Ishikawa (cell line): Measurements from ENCODE around the gene SCN4A.

Source experiments
- CEBPB ChIP-seq: IDR thresholded peaks from 2 replicates; pipeline ENCODE4 v1.6.1; 2012
- CREB1 ChIP-seq: IDR thresholded peaks from 2 replicates; pipeline ENCODE4 v1.6.1; 2012; ENCODE audit warnings: low read depth
- EGR1 ChIP-seq: IDR thresholded peaks from 2 replicates; pipeline ENCODE4 v1.6.1; 2012
- EP300 ChIP-seq: IDR thresholded peaks from 2 replicates; pipeline ENCODE4 v1.6.1; 2012; ENCODE audit warnings: borderline replicate concordance
- FOXM1 ChIP-seq: IDR thresholded peaks from 2 replicates; pipeline ENCODE4 v1.6.1; 2012; ENCODE audit warnings: low read depth, borderline replicate concordance
- NFIC ChIP-seq: IDR thresholded peaks from 2 replicates; pipeline ENCODE4 v1.6.1; 2012
- RAD21 ChIP-seq: IDR thresholded peaks from 2 replicates; pipeline ENCODE4 v1.6.1; 2012; ENCODE audit warnings: low read depth
- TAF1 ChIP-seq: IDR thresholded peaks from 2 replicates; pipeline ENCODE4 v1.6.1; 2012; ENCODE audit warnings: low read depth, mild to moderate bottlenecking
- TCF12 ChIP-seq: IDR thresholded peaks from 2 replicates; pipeline ENCODE4 v1.6.1; 2012; ENCODE audit warnings: low read depth
- TEAD4 ChIP-seq: IDR thresholded peaks from 2 replicates; pipeline ENCODE4 v1.6.1; 2012
- YY1 ChIP-seq: IDR thresholded peaks from 2 replicates; pipeline ENCODE4 v1.6.1; 2012; ENCODE audit warnings: low read depth
- ZBTB7A ChIP-seq: IDR thresholded peaks from 2 replicates; pipeline ENCODE4 v1.6.1; 2012; ENCODE audit warnings: low read depth
- TF ChIP-seq, protein P1 (sequence below): IDR thresholded peaks from 2 replicates; pipeline ENCODE4 v1.6.1; 2012
- TF ChIP-seq, protein P2 (sequence below): IDR thresholded peaks from 2 replicates; pipeline ENCODE4 v1.6.1; 2012; ENCODE audit warnings: low read depth, mild to moderate bottlenecking
- TF ChIP-seq, protein P3 (sequence below): IDR thresholded peaks from 2 replicates; pipeline ENCODE4 v1.6.1; 2012

Gene SCN4A

DNA sequence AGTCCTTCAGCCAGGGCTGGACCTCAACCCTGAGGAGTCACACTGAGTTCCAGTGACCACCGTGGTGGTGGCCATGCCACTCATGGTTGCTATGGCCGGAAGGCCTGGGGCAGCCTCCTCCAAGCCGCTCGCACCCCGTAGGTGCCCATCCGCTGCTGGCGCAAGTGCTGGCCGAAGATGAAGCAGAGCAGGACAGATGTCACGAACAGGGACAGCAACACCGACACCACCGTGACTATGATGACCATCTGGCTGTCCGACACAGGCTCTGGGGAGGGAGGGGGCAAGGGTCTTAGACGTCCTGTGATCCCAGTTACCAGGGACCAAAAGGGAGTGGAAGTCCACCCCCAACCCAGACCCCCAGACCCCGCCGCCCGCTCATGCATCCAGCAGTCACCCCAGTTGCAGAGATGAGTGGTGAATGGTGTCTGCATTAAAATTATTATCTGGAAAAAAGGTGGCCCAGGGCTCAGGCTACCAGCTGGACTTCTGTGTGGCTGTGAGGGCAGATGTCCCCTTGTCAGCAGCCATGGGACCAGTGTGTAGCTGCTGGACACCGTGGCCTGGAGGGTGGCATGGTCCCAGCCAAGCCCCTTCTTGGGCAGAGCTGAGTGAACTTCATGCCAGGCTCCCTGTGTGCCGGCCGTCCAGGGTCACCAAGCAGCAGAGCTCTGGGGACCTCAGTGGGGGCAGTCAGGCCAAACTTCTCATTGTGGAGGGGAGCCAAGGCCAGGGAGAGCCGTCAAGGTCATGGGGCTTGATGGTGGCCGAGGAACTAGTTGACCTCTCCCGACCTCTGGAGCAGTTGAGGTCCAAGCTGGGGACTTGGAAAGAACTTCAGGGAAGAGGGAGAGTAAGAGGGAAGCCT is 30.2 kb upstream of the SCN4A start:
- TF ChIP-seq FOXM1 (no peak), ZBTB7A (no peak), TEAD4 (no peak)

DNA sequence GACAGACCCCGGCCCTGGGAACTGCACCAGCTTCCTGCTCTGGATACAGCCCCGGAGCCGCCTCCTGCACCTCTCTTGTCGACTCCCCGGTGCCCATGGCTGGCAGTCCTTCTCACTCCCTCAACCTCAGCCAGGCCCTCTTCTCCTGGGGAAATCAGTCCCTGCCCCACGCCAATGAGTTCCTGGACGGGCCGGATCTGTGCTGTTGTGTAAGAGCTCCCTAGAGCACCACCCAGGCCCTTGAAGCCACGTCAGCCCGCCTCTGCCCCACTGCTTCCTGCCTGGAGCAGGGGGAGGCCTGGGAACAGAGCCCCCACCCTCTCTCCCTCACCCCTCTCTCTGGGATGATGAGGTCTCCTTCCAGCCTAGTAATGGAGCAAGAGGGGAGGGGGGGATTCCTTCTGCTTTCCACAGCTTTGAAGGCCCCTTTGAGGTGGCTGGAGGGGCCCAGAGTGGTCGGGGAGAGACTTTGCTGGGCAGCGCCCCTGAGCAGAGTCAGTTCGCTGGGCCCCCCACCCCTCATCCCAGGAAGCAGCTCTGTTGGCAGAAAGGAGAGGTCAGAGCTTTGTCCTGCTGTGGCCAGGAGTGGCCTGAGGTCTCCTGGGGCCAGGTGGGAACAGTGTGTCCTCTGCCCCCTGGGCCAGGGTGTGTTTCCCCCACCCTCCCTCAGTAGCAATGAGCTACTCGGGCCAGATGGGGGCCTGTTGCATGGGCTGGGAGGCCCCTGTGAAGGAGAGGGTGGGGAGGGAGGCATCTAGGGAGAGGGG is 29.2 kb upstream of the SCN4A start:
- TF ChIP-seq CREB1 (no peak), FOXM1 (no peak), RAD21 (no peak), TEAD4 (no peak), NFIC (no peak), TCF12 (no peak), YY1 (no peak), TAF1 (no peak), EGR1 (no peak), ZBTB7A (no peak), CEBPB (no peak), EP300 (no peak)
- TF ChIP-seq, protein P1, sequence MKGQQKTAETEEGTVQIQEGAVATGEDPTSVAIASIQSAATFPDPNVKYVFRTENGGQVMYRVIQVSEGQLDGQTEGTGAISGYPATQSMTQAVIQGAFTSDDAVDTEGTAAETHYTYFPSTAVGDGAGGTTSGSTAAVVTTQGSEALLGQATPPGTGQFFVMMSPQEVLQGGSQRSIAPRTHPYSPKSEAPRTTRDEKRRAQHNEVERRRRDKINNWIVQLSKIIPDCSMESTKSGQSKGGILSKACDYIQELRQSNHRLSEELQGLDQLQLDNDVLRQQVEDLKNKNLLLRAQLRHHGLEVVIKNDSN: no peak
- TF ChIP-seq, protein P2, sequence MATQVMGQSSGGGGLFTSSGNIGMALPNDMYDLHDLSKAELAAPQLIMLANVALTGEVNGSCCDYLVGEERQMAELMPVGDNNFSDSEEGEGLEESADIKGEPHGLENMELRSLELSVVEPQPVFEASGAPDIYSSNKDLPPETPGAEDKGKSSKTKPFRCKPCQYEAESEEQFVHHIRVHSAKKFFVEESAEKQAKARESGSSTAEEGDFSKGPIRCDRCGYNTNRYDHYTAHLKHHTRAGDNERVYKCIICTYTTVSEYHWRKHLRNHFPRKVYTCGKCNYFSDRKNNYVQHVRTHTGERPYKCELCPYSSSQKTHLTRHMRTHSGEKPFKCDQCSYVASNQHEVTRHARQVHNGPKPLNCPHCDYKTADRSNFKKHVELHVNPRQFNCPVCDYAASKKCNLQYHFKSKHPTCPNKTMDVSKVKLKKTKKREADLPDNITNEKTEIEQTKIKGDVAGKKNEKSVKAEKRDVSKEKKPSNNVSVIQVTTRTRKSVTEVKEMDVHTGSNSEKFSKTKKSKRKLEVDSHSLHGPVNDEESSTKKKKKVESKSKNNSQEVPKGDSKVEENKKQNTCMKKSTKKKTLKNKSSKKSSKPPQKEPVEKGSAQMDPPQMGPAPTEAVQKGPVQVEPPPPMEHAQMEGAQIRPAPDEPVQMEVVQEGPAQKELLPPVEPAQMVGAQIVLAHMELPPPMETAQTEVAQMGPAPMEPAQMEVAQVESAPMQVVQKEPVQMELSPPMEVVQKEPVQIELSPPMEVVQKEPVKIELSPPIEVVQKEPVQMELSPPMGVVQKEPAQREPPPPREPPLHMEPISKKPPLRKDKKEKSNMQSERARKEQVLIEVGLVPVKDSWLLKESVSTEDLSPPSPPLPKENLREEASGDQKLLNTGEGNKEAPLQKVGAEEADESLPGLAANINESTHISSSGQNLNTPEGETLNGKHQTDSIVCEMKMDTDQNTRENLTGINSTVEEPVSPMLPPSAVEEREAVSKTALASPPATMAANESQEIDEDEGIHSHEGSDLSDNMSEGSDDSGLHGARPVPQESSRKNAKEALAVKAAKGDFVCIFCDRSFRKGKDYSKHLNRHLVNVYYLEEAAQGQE: no peak
- TF ChIP-seq, protein P3, sequence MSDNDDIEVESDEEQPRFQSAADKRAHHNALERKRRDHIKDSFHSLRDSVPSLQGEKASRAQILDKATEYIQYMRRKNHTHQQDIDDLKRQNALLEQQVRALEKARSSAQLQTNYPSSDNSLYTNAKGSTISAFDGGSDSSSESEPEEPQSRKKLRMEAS: no peak

DNA sequence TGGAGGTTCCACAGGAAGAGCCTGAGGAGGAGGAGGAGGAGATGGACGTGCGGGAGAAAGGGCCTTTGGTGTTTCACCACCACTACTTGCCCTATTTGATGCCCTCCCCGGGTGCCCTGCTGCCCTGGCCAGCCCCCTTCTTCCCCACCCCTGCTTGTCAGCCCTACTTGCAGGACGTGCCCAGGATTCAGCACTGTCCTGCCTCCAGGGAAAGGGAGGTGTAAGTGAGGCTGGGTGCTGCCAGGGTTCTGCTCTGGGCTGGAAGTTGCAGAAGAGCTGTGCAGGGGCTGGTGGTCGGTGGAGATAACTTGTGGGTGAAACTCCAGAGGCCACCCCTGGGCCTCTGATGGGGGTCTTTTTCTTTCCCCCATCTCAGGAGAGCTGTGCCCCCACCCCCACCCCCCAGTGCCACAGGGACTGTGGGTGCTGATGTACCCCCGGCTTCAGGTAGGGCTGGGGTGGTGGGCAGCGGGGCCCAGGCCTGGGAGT is 28.4 kb upstream of the SCN4A start:
- no peak for TF ChIP-seq ZBTB7A
- TF ChIP-seq TCF12: no peak
- TF ChIP-seq, protein P1: no peak
- no peak for TF ChIP-seq CEBPB
- no peak for TF ChIP-seq EP300
- TF ChIP-seq TAF1: no peak
- TF ChIP-seq TEAD4: no peak
- TF ChIP-seq NFIC: no peak
- TF ChIP-seq FOXM1: no peak

DNA sequence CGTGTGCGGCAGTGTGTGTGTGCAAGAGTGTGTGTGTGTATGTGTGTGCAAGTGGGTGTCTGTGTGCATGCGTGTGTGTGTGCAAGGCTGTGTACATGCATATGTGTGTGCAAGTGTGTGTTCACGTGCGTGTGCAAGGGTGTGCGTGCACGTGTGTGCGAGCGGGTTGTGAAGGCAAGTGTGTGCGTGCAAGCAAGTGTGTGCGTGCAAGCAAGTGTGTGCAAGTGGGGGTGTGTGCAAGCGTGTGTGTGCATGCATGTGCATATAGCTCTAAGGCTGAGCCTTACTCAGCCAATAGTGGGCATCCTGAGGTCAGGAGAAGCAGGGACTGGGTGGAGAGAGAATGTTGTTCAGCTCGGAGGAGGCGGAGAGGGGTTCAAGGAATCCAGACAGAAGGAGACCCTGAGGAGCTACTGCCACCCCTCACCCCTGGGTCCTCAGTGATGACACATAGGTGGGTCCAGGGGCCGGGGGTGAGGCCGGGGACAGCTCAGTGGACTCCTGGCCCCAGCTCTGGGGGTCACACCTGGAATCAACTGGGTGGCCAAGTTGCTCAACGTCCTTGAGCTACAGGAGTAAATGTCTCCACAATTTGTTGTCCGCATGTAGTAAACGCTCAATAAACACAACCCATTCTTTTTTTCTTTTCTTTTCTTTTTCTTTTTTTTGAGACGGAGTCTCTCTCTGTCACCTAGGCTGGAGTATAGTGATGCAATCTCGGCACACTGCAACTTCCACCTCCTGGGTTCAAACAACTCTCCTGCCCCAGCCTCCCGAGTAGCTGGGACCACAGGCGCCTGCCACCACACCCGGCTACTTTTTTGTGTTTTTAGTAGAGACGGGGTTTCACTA is 27.2 kb upstream of the SCN4A start:
- TF ChIP-seq EGR1 (no peak), TCF12 (no peak), EP300 (no peak), CEBPB (no peak), YY1 (no peak), TAF1 (no peak), ZBTB7A (no peak), RAD21 (no peak), NFIC (no peak), CREB1 (no peak), FOXM1 (no peak), TEAD4 (no peak)
- TF ChIP-seq, protein P1: no peak
- TF ChIP-seq, protein P3: no peak
- TF ChIP-seq, protein P2: no peak
